ENCODE measurements around the gene ATP8A2.

- TF ChIP-seq CTCF (IDR thresholded peaks at IDR 0.05): no peak
- no peak for TF ChIP-seq POLR2A (IDR thresholded peaks at IDR 0.05)
Measured at GRCh38 chr13:26036383-26036782, 664.6 kb downstream of the ATP8A2 start.

Measured in right lobe of liver (tissue), 4 donors.